H1 (cell line): ENCODE measurements around the gene SCARB1. TPM values are rescaled to one million over a fixed set of nuclear protein-coding genes. Genes with fewer than 3 reads are reported as not detected.

Experiments
- polyA plus RNA-seq, 7 experiments: library from polyadenylated mRNA; depleted of rRNA in 3 of 7; stranded (reverse) in 5 of 7; unstranded in 2 of 7; fragments of >200 nt in 5 of 7; fragments of 200-250 nt in 2 of 7; gene quantifications; 1 replicate in 5 of 7; 2 replicates in 1 of 7; 4 replicates in 1 of 7; pipeline versions ENCODE4 v1.2.1 to v1.2.3, GENCODE V29; 2011 to 2013; ENCODE audit warnings: missing spikeins in 2 of 7, mixed read lengths in 2 of 7
- total RNA-seq: library from RNA; stranded (reverse); fragmentation: NEBNext Ultra II Directional; extraction: Animal tissue kit (Norgen Biotek cat#: 25700); gene quantifications from 2 replicates; pipeline ENCODE4 v1.2.1, GENCODE V29; 2021
- TF ChIP-seq, protein P1 (sequence below): IDR thresholded peaks from 2 replicates; pipeline ENCODE4 v1.6.1; 2012; ENCODE audit warnings: inconsistent platforms

Gene SCARB1
- total and polyA plus RNA-seq, 2 of the 8 experiments (the other 6 are each of a cell fraction or from before 2014, with no cell fraction given): 45.3 to 57.1 TPM

DNA sequence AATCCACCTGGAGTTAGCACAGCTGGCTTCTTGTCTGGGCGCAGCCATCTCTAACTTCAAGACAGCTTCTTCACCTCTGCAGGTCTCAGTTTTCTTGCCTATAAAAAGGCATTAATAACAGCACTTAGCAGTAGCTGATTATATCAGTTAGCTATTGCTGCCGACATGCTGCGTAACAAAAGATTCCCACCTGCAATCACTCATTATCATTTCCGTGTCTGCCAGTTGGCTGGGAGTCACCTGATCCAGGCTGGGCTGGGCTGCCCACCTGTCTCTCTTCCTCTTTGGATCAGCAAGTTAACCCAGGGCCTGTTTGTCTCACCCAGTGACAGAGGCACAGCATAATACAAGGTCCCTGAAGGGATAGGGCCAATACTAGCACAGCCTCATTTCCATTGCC lies 109.7 kb downstream of the SCARB1 start (continued):
- TF ChIP-seq, protein P1, sequence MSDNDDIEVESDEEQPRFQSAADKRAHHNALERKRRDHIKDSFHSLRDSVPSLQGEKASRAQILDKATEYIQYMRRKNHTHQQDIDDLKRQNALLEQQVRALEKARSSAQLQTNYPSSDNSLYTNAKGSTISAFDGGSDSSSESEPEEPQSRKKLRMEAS: no peak
